IPS DF 4.7 (cell line): ENCODE data around the gene HMGCL.
"Not testable (repeated sequence)": the region's sequence is repeated elsewhere in the genome, so short reads cannot be mapped to it uniquely, and the experiment has no call there.

ENCODE experiments used
- DNase-seq: peaks from one replicate; pipeline ENCODE4 v3.0.0-alpha.2; 2013; ENCODE audit warnings: low spot score; ENCODE audit errors: extremely low read depth

The HMGCL gene

DNA sequence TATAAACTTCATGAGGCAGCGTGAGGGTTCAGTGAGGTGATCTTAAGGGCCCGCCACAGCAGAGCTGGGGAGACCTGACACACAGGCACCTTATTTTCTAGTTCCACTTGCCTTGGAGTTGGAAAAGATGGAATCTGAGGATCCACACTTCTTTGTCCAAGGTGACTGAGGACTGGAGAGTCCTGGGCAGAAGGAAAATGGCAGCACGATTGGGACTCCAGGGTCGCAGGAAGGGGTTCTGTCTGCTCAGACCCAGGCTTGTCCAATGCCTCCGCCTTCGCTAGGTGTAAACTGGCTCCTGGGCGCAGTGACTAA lies 26.0 kb downstream of the HMGCL start:
- no peak for DNase-seq

DNA sequence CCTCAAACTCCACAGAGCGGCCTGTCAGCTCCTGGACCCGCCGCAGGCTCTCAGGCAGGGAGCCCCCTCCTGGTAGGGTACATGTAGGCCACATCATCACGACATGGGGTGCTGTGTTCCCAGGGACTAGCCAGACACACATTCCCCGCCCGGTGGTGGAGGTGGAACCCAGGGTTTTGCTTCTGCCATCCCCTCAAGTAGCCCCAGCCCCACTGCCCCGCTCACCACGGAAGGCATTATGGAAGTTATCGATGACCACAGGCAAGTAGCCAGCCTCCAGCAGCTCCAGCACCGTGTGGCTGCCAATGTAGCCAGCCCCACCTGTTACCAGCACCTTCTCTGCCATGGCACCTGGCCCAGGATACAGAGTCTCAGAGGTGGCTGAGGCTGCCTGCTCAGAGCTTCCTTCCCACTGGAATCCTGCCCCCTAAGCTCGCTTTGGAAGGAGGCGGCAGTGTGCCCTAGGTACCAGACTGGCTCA lies 26.5 kb downstream of the HMGCL start:
- no peak for DNase-seq

DNA sequence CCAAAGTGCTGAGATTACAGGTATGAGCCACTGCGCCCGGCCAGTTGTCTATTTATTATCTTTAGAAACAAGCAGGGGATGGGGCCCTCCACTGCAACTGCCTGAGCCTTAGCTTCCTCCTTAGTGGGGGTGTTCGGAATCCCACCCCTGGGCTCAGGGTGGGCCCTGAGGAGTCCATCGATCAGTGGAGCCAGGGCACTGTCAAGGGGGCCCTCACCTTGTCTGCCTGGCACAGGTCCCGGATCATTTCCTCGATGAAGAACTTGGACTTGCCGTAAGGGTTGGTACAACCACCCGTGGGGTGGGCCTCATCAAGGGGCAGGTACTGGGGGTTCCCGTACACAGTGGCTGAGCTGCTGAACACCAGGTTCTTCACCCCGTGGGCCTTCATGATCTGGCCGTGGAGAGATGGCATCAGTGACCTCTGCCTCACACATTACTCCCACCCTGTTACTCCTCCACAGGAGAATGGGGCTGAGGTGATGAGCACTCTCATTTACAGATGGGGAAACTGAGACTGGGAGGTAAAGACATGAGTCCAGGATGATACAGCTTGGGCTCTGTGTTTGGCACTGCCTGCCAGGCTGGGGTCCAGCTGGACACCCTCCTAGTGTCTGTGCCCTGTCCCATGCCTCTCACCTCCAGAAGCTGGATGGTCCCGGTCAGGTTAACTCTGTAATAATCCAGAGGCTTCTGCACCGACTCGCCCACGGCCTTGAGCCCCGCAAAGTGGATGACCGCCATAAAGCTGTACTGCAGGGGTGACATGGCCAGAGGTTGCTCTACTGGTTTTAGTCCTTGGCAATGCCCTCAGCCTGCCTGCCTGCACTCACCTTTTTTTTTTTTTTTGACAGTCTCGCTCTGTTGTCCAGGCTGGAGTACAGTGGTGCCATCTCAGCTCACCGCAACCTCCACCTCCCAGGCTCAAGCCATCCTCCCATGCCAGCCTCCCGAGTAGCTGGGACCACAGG lies 27.5 kb downstream of the HMGCL start:
- no peak for DNase-seq

DNA sequence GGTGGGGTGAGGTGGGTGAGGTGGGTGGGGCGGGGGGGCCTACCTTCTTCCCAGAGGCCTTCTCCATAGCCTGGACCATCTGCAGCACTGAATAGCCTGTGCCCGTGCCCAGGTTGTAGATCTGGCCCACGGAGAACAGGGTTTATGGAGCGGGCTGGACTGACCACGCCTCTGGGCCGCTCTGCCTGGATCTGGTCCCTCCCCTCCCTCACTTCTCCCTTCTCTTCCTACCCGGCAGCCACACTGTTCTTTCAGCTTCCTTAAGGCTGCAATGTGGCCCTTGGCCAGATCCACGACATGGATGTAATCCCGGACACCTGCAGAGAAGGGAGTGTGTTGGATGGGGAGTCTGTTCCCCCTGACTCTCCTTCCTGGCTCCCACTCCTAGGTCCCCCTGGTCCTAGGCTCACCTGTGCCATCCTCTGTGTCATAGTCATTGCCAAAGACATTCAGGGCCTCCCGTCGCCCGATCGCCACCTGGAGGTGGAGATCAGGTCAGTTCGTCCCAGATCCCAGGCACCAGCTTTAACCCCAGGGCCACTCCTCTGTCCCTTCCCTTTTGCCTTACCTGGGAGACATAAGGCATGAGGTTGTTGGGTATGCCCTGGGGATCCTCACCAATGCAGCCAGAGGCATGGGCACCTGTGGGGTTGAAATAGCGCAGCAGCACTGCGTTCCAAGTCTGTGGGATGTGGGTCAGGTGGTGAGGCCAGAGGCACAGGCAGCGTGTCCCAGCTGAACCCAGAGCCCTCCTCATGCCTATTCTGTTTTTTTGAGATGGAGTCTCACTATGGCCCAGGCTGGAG lies 28.6 kb downstream of the HMGCL start:
- no peak for DNase-seq

DNA sequence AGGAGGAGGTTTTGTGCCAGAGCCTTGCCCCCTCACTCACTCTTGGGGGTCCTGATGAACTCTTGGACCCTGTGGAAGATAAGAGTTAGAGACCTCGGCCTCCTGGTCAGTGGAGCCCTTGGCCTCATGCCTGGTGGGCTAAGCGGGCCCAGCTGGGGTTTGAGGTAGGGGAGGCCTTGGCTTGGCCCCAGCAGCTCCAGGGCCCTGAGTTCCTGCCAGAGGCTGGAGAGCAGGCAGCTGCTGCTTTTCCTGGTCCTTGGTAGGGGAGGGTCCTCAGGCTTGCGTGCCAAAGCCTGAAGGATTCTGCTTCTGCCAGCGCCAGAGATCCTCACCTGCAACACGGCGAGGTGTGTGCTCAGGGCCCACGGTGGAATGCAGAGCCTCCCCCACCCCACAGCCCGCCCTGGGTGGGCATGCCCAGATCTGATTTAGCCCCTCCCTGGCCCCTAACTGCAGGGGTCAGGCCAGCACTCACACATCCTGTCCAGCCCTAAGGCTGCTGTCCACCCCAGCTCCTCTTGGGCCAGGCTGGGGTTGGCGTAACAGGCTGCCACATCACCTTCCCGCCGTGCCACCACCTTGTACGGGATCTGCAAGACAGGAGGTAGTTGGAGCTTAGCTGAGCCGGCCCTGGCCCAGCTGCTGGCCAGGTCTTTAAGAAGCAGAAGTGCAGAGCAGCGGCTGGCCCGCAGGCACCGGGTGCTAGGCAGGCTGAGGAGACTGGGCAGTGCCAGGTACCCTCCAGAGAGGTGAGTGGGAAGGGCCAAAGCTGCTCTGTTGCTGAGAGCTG lies 29.4 kb downstream of the HMGCL start:
- no peak for DNase-seq

DNA sequence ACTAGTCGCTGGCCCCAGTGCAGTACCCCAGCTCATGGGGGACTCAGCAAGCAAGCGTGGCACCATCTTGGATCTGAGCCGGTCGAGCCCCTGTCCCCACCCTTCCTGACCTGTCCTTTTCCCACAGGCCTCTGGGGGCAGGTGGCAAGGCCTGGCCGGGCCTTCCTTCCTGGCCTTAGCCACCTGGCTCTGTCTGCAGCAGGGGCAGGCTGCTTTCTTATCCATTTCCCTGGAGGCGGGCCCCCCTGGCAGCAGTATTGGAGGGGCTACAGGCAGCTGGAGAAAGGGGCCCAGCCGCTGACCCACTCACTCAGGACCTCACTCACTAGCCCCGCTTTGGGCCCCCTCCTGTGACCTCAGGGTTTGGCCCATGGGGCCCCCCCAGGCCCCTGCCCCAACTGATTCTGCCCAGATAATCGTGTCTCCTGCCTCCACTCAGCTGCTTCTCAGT lies 30.5 kb downstream of the HMGCL start:
- not testable (repeated sequence) for DNase-seq

DNA sequence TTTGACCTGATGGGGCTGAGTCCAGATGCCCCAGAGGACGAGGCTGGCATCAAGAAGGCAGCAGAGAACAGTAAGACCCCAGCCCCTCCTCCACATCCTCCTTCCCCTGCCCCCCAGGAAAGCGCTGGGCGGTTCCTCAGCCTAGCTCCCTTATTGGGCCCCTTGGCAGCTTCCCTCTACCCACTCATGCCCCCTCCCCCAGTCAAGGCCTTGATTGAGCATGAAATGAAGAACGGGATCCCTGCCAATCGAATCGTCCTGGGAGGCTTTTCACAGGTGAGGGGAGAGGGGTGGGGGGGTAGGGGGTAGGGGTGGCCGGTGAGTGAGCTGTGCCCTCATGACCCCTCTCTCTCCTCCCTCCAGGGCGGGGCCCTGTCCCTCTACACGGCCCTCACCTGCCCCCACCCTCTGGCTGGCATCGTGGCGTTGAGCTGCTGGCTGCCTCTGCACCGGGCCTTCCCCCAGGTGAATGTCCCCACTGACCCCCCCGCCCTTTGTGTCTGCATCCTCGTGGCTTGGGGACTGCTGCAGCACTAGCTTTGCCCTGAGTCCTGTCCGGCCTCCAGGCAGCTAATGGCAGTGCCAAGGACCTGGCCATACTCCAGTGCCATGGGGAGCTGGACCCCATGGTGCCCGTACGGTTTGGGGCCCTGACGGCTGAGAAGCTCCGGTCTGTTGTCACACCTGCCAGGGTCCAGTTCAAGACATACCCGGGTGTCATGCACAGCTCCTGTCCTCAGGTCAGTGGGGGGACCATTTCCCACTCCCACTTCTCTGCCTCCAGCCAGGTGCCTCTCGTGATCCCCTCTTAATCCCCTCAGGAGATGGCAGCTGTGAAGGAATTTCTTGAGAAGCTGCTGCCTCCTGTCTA lies 31.1 kb downstream of the HMGCL start:
- DNase-seq = no peak

DNA sequence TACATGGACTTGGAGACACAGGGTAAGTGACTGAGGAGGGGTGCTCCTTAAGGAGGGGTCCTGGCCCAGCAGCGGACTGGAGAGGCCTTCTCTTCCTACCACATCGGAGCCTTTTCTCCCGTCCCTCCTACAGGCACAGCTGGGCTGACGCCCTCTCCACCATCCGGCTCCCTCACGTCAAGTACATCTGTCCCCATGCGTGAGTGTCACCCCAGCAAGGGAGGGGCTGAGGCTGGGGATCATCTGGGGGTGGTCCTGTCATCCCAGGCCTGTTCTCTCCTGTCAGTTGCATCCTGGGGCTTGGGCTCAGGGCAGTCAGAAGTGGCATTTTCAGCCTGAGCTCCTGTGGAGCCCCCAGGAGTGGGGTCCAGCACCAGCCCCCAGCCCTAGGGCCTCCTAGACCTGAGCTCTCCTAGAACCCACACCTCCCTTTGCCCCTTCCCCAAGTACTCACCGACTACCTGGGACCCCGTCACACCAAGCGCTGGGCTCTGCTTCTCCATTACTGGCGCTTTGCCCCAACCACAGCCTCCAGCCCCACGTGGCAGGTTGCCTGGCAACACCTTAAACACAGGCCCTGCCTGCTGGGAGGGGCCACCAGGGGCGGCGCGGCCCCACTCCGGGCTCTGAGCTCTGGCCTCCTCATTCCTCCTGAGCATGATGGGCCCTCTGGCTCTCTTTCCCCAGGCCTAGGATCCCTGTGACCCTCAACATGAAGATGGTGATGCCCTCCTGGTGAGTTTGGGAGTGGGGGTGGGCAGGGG lies 32.0 kb downstream of the HMGCL start:
- DNase-seq = no peak

DNA sequence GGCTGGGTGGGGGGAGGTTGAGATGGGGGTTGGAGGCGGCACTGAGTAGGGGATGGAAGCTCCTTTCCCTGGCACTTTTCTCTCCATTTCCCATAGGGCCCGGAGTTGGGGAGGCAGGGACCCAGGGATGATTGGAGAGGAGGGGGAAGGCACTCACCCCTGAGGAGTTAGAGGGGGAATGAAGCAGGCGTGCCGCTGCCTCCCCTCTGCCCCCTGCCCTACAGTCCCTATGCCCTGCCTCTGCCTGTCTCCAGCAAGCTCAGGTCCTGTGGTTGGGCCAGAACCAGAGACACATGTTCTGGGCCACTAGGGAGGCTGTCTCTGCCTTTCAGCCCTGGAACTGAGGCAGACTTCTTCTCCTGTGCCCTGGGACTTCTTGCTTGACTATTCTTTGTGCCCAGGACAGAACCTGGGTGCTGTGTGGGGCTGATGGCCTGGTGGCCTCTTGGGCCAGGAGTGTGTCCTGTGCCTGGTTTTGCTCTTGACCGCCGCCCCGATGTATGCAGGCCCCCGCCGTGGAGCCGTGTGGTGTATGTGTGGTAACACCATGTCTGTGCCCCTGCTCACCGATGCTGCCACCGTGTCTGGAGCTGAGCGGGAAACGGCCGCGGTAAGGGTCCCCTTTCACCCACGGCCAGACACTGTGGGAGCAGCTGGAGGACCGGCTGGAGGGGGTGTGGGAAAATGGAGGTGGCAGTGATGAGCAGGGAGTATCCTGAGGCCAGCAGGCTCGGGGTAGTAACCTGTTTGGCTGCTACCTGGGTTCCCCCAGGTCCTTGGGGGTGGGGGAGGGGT lies 32.9 kb downstream of the HMGCL start:
- DNase-seq = no peak

DNA sequence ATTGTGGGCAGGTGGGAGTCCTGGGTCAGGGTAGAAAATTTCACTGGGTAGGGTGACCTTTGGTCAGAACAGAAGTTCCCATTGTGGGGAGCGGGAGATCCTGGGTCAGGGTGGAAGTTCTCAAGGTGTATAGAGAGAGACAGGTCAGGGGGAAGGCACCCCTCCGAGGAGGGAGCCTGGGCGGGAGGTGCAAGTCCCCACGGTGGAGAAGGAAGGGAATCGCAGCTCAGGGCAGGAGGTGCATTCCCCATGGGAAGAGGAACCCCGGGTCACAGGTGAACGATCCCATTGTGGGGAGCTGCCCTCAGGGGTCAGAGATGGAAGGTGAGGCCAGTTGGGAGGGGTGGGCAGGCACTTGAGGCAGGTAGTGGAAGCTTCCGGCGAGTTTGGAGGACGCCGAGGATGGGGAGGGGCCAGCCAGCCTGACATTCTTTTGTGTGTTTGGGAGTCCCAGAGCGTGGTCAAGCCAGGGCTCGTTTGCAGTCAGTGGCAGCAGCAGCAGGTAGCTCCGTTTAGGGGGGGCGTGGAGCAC lies 33.6 kb downstream of the HMGCL start:
- DNase-seq = no peak

DNA sequence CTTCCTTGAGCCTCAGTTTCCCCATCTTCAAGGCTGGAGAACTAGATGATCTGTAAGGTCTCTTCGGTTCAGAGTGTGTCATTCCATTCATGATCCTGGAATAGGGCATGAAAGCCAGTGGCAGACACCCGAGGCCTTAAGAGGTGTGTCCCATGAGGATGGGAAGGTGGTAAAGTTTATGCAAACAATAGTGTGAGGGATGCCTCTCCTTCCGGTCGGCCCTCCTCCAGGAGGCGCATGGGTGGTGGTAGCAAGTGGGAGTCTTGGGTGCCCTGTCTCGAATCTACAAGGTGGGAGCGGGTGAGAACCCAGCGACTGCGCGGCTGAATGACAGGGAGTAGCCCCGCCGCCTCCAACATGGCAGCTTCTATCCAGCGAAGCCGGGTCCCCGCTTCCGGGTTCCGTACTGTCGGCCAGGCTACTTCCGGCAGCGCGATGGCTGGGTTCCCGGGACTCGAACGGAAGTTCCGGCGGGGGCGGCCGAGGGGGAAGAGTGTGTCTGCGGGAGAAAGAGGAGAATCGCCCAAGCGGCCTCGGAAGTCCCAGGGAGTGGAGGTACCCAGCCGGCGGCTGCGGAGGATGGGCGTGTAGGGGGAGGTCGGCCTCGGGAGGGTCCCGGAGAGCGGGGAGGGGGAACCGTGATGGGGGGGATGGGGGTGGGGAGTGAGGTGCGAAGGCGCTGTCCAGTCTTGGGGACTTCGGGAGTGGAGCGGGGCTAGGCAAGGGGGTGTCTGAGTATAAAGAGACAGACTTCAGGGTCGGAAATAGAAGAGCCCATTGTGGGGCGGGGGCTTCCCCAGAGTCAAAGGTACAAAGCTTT lies 34.3 kb downstream of the HMGCL start, which contains the start of gene LYPLA2:
Gene LYPLA2 (plus strand): TSS at position 450 of the 820 bp plus-strand sequence. CDS start 1,538 bp downstream, outside the sequence.
- no peak for DNase-seq

DNA sequence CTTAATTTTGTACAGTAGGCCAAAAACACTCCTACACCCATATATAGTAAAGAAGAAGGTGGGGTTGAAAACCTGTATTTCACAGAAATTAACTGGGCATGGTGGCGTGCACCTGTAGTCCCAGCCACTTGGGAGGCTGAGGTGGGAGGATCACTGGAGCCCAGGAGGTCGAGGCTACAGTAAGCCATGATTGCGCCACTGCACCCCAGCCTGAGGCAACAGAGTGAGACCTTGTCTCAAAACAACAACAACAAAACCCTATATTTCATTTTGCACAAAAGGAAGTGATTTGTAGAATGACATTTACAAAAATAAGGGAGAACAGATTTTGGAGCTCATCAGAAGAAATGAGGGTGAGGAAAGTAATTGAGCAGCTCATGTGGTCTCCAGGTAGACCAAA lies 36.5 kb downstream of the HMGCL start:
- DNase-seq = no peak

DNA sequence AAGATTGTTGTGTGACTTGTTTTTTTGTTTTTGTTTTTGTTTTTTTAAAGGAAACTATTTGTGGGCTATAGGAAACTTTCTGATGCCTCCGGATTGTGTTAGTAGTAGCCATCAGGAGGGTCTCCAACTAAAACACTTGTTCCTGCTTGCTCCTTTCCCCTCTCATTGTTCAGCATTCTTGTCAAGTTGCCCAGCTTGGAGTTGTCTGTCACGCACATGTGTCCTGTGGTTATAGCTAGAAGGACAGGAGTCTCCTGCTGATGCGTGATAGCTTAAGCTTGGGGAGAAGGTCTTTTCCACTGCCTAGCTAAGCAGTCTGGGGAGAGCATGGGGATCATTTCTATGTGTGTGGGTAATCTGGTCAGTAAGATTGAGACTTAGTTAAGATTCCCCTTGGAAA lies 37.5 kb downstream of the HMGCL start:
- DNase-seq = no peak

DNA sequence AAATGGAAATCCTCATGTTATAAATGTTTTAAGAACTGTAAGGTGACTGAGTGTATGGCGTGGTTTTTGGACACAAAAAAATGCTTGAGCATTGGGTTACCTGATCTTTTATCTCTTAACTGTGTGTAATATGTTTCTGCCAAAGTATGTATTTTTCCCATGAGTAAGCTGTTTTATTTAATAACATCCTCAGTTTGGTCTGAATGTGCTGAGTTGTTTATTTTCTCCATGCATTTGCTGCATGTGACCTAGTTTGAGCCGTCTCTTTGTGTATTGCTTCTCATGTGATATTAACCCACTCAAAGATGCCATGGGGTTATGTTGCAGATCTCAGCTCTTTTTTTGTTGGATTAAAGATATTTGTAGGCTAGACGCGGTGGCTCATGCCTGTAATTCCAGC lies 40.4 kb downstream of the HMGCL start:
- DNase-seq = no peak

DNA sequence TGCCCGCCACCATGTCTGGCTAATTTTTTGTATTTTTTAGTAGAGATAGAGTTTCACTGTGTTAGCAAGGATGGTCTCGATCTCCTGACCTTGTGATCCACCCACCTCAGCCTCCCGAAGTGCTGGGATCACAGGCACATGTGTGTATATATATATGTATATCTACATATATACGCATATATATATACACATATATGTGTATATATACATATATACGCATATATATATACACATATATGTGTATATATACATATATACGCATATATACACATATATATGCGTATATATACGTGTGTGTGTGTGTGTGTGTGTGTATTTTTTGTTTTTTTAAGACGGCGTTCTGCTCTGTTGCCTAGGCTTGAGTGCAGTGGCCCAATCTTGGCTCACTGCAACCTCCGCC lies 42.1 kb downstream of the HMGCL start:
- DNase-seq = not testable (repeated sequence)

DNA sequence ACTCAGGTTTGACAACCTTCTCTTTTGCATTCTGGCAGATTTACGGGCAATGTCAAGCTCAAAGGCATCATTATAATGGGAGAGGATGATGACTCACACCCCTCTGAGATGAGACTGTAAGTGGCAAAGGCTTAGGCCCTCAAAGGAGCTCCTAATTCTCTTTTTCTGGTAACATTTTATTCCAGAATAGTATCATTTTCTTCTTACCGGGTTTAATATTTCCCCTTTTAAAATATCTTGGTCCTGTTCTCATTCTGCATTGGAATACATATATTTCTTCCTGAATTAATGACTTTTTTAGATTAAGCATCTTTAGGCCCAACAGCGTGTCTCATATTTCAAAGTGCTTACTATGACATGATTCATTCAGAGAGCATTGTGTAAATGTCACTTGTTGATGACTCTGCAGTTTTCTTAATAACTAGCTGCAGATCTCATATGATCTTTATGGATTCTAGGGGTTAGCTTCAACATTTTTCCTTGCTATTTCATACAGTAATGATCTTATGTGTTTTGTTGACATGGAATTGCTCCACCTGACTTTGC lies 45.3 kb downstream of the HMGCL start:
- DNase-seq = no peak
